Kidney epithelial cell (primary cell): ENCODE results near the gene HNRNPM. TPM values are rescaled to one million over a fixed set of nuclear protein-coding genes. Genes with fewer than 3 reads are reported as not detected.

Experiments used
- DNase-seq: peaks from one replicate; pipeline ENCODE4 v3.0.0-alpha.2; 2010; ENCODE audit warnings: low read depth
- H3K27me3 ChIP-seq: 2 replicates; pipeline ENCODE4 v1.6.0; 2011; ENCODE audit warnings: low read length; ENCODE audit not compliant: control insufficient read depth, insufficient read depth
- H3K36me3 ChIP-seq: 2 replicates; pipeline ENCODE4 v1.5.1; 2011; ENCODE audit warnings: low read length; ENCODE audit not compliant: control insufficient read depth, insufficient read depth
- H3K4me3 ChIP-seq: 2 replicates; pipeline ENCODE4 v1.5.1; 2011; ENCODE audit warnings: low read depth, mild to moderate bottlenecking, control low read depth, low read length
- CTCF ChIP-seq: IDR thresholded peaks from 2 replicates; pipeline ENCODE4 v1.5.1; 2011; ENCODE audit warnings: mild to moderate bottlenecking, moderate library complexity, low read length, control low read depth, inconsistent platforms; ENCODE audit not compliant: insufficient read depth, poor library complexity, severe bottlenecking
- total RNA-seq: library from RNA; depleted of rRNA; stranded (reverse); fragments of >200 nt; gene quantifications from 2 replicates; pipeline ENCODE4 v1.2.3, GENCODE V29; 2015

HNRNPM gene
- total RNA-seq, 1 donor from 2014 or later = 115 TPM

GRCh38 chr19:8501981-8502380 is 57.2 kb downstream of the HNRNPM start:
- Histone ChIP-seq H3K4me3 (no peak overlapping the region), H3K27me3 (peaks cover 2% of the 10 kb centered on the region), H3K36me3 (no peaks in the 10 kb centered on the region)
- no peak for TF ChIP-seq CTCF
- DNase-seq = no peak

- Histone ChIP-seq H3K27me3 (peaks cover 2% of the 10 kb centered on the region), H3K36me3 (no peaks in the 10 kb centered on the region), H3K4me3 (no peak overlapping the region)
- no peak for TF ChIP-seq CTCF
- no peak for DNase-seq
These were observed 58.7 kb downstream of the HNRNPM start for GRCh38 chr19:8503510-8503909.

- TF ChIP-seq CTCF = no peak
- Histone ChIP-seq H3K36me3 (no peaks in the 10 kb centered on the region), H3K27me3 (peaks cover 2% of the 10 kb centered on the region), H3K4me3 (no peak overlapping the region)
- DNase-seq = no peak
These were observed 59.4 kb downstream of the HNRNPM start for GRCh38 chr19:8504171-8504570.

GRCh38 chr19:8504919-8505318 is 60.1 kb downstream of the HNRNPM start:
- Histone ChIP-seq H3K27me3 (no peaks in the 10 kb centered on the region), H3K36me3 (no peaks in the 10 kb centered on the region), H3K4me3 (no peak overlapping the region)
- DNase-seq = no peak
- no peak for TF ChIP-seq CTCF

- peak; percentile 19 for DNase-seq
- Histone ChIP-seq H3K4me3 (peak overlapping the region; percentile 49), H3K27me3 (no peaks in the 10 kb centered on the region), H3K36me3 (no peaks in the 10 kb centered on the region)
- peak; percentile 96 for TF ChIP-seq CTCF
These were observed 61.1 kb downstream of the HNRNPM start for GRCh38 chr19:8505680-8506401.
